ENCODE data around the gene EHD4. TPM values are rescaled to one million over a fixed set of nuclear protein-coding genes. Genes with fewer than 3 reads are reported as not detected.

Gene EHD4
- polyA plus RNA-seq, 4 donors, result 15.3 to 21.2 (median 17.4) TPM

GRCh38 chr15:41961001-41961518 is 11.3 kb downstream of the EHD4 start:
- DNase-seq (ENCODE audit: low read depth in 4 of 4, low spot score in 3 of 4), result no peak

GRCh38 chr15:41958002-41958420 is 14.3 kb downstream of the EHD4 start:
- DNase-seq (ENCODE audit: low read depth in 4 of 4, low spot score in 3 of 4), result no peak

DNA sequence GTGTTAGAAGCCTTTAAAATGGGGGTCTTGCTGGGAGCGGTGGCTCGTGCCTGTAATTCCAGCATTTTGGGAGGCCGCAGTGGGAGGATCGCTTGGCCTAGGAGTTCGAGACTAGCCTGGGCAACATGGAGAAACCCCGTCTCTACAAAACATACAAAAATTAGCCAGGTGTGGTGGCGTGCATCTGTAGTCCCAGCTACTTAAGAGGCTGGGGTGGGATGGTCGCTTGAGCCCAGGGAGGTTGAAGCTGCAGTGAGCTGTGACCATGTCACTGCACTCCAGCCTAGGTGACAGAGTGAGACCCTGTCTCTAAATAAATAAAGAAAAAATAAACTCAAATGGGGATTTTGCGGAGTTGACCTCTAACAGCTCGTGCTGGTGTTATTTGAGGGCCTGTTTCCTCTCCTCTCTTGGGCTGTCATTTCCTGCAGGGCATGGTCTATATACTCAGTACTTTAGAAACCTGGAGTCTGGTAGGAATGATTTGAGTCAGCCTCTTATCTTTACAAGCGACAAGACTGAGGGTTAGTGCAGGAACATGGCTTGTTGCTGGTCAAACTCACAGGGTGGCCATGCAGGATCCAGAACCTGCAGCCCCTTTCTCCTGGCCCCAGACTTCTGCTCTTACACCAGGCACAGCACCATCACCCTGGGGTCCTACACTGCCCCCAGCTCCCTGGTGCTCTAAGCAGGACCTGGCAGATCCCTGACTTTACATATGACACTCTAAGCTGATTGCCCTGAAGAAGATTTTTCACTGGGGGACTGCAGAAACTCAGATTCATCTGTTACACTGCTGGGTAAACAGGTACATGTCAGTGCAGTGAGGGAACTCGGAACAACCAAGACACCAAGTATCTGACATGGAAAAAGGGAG is 15.1 kb downstream of the EHD4 start:
- DNase-seq (ENCODE audit: low read depth in 4 of 4, low spot score in 3 of 4), result no peak

- no peak for DNase-seq (ENCODE audit: low read depth in 4 of 4, low spot score in 3 of 4)
Observed at GRCh38 chr15:41955807-41956525, 16.4 kb downstream of the EHD4 start.

DNA sequence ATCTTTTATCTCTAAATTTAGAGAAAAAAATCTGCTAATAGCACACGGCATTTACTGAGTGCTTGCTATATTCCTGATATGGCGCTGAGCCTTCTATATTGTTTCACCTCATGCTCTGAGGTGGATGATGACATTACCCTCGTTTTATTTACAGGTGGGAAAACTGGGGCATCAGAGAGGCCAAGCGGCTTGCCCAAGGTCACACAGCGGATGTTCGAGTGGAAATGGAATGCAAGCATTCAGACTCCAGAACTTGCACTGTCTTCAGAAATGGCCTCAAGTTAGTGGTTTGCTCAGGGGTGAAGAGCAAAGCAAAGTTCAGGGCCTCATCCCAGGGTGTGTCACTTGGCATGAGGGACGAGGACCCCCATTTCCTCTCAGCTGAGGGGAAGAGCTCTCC is 17.3 kb downstream of the EHD4 start:
- no peak for DNase-seq (ENCODE audit: low read depth in 4 of 4, low spot score in 3 of 4)

GRCh38 chr15:41954036-41954435 is 18.3 kb downstream of the EHD4 start:
- no peak for DNase-seq (ENCODE audit: low read depth in 4 of 4, low spot score in 3 of 4)

GRCh38 chr15:41952013-41952563 is 20.3 kb downstream of the EHD4 start:
- DNase-seq (ENCODE audit: low read depth in 4 of 4, low spot score in 3 of 4), result no peak

DNA sequence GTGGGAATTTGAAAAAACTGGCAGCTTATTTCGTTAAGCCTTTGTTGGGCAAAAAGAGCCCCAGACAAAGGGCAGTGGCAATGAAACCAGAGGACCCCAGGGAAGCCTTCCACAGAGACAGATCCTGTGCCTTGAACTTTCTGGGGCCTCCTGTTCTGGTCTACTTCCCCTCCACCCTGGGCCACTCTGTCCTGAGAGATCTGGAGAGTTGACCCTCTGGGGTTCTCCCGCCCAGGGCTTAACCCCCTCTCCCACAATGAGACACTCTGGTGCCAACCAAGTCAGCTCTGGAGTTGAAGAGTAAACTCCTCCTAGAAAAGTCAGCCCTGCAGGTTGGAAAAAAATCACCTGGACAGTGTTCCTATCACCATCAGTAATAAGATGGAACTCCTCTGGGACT is 20.8 kb downstream of the EHD4 start:
- no peak for DNase-seq (ENCODE audit: low read depth in 4 of 4, low spot score in 3 of 4)

GRCh38 chr15:41950489-41950888 is 21.9 kb downstream of the EHD4 start:
- DNase-seq (ENCODE audit: low read depth in 4 of 4, low spot score in 3 of 4), result no peak

GRCh38 chr15:41950127-41950483 is 22.3 kb downstream of the EHD4 start:
- no peak for DNase-seq (ENCODE audit: low read depth in 4 of 4, low spot score in 3 of 4)

DNA sequence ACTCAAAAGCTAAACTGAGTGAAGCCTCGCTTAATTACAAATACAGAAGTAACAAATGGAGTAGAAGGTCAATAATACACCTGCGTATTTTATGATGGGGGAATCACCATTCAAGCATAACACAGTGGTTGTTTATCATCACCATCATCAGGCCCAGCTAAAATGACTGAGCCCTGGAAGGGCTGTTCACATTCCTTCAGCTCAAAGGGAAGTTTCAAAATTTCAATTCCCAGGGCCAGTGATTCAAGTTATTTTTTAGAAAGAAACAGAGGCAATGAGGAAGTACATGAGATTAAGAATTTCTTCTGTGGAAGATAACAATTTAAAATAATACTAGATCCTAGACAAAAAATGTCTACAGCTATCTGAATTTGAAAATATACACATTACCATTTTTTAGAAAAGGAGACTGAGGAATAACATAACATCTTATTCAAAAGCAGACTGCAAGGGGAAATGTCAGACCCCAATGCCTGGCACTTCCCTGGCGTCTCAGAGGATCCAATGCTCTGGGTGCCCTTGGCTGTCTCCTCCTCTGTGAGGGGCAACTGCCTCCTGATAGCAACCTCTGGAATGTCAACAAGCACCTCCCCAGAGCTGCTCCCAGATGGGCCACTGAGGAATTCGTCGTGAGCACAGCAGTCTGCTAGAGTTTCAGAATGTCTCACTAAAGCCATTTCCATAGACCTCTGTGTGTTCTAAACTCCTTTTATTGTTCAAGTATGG is 22.8 kb downstream of the EHD4 start:
- DNase-seq (ENCODE audit: low read depth in 4 of 4, low spot score in 3 of 4), result no peak

DNA sequence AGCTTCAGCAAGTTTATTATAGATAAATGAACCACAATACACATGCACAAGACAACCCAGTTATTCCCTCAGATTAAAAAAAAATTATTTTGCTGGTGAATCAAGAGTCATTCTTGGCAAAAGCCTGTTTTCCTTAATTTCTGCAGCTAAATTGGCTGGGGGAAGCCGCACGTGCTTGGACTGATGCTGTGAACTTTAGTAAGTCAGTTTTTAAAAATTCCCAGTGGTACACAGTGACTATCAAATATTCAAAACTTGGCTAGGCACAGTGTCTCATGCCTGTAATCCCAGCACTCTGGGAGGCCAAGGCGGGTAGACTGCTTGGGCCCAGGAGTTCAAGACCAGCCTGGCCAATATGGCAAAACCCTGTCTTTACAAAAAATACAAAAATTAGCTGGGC is 23.9 kb downstream of the EHD4 start:
- no peak for DNase-seq (ENCODE audit: low read depth in 4 of 4, low spot score in 3 of 4)

- no peak for DNase-seq (ENCODE audit: low read depth in 4 of 4, low spot score in 3 of 4)
Observed at GRCh38 chr15:41946970-41947369, 25.4 kb downstream of the EHD4 start.

DNA sequence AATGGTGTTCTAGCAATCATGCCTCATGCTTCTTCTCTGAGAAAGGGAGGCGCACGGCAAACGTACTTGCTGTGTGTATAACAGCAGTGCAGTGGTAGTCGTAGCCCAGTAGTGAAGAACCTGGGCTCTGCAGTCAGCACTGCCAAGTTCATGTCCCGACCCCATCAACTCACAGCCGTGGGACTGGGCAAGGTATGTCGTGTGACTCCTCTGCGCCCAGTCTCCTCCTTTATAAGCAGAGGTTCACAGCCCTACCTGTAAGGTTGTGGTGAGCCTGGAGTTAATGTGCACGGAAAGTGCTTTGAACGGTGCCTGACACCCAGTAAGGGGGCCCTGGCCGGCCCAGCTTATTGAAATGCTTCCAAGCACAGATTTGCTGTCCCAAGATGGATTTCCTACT is 26.6 kb downstream of the EHD4 start:
- no peak for DNase-seq (ENCODE audit: low read depth in 4 of 4, low spot score in 3 of 4)

GRCh38 chr15:41945221-41945620 is 27.1 kb downstream of the EHD4 start:
- no peak for DNase-seq (ENCODE audit: low read depth in 4 of 4, low spot score in 3 of 4)

GRCh38 chr15:41944313-41944940 is 27.9 kb downstream of the EHD4 start:
- DNase-seq (ENCODE audit: low read depth in 4 of 4, low spot score in 3 of 4), result no peak

GRCh38 chr15:41943543-41944312 is 28.6 kb downstream of the EHD4 start:
- DNase-seq (ENCODE audit: low read depth in 4 of 4, low spot score in 3 of 4), result no peak

DNA sequence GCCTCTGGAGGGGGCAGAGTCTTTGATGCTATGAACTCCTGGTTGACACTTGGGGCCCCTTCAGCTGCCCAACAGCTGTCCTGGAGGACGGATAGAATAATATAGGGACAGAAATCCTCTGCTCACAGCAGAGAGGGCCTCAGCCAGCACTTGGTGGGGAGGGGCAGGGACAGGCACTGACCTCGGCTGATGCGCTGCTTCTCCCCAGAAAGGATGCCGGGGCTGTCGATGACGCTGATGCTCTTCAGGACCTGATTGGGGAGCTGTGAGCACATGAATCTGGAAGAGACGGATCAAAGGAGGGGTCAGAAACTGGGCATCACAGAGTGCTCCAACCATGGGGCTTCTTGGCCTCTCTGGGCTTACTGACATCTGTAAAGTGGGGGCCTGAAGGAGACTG is 29.5 kb downstream of the EHD4 start:
- no peak for DNase-seq (ENCODE audit: low read depth in 4 of 4, low spot score in 3 of 4)

GRCh38 chr15:41941644-41942415 is 30.5 kb downstream of the EHD4 start:
- DNase-seq (ENCODE audit: low read depth in 4 of 4, low spot score in 3 of 4), result no peak
